WTC11 (cell line): ENCODE data around the gene CELSR1. TPM values are rescaled to one million over a fixed set of nuclear protein-coding genes. Genes with fewer than 3 reads are reported as not detected.

ENCODE experiments used
- ATAC-seq: fragments of 200-7000 bp; cut with Tn5 transposase; 2 replicates; pipeline ENCODE4 v1.10.0; 2021; ENCODE audit warnings: mild to moderate bottlenecking, moderate library complexity
- CTCF ChIA-PET: fragments of 300-600 bp; sonication (Branson Sonifier 250); formaldehyde crosslinking; loops from one replicate; lab custom pipeline; 2021; ENCODE audit warnings: antibody characterized with exemption; lab: Charles Lee
- POLR2A ChIA-PET: fragments of 350-600 bp; sonication (Branson Sonifier 250); formaldehyde crosslinking; loops from one replicate; lab custom pipeline; 2021; ENCODE audit warnings: antibody characterized with exemption; lab: Charles Lee
- DNase-seq: peaks from one replicate; pipeline ENCODE4 v3.0.0; 2021; ENCODE audit warnings: low spot score
- H3K27ac Mint-ChIP-seq: 2 replicates; pipeline ENCODE4 v1.8.0; 2021; ENCODE audit warnings: mixed read lengths
- H3K27me3 Mint-ChIP-seq: 2 replicates; pipeline ENCODE4 v1.8.0; 2021; ENCODE audit warnings: low read depth, mild to moderate bottlenecking, moderate library complexity, mixed read lengths
- H3K36me3 Mint-ChIP-seq: 2 replicates; pipeline ENCODE4 v1.8.0; 2021; ENCODE audit warnings: mixed read lengths
- H3K4me1 Mint-ChIP-seq: 2 replicates; pipeline ENCODE4 v1.8.0; 2022; ENCODE audit warnings: mixed read lengths
- H3K4me3 Mint-ChIP-seq: 2 replicates; pipeline ENCODE4 v1.8.0; 2021; ENCODE audit warnings: mild to moderate bottlenecking, moderate library complexity, mixed read lengths
- H3K9me3 Mint-ChIP-seq: 2 replicates; pipeline ENCODE4 v1.8.0; 2021; ENCODE audit warnings: mixed read lengths
- CBFB ChIP-seq: sonication (generic); formaldehyde crosslinking; IDR thresholded peaks from 2 replicates; pipeline ENCODE4 v1.8.1; 2022; ENCODE audit warnings: mild to moderate bottlenecking, low read depth, missing genetic modification reagents
- EMX1 ChIP-seq: fragments of 250-450 bp; sonication (Bioruptor Pico); IDR thresholded peaks from 2 replicates; pipeline ENCODE4 v1.8.0; 2021; ENCODE audit warnings: mild to moderate bottlenecking
- GABPB1 ChIP-seq: sonication (generic); formaldehyde crosslinking; IDR thresholded peaks from 2 replicates; pipeline ENCODE4 v1.8.1; 2023; ENCODE audit warnings: mild to moderate bottlenecking, missing genetic modification reagents
- GRHL2 ChIP-seq: fragments of 250-450 bp; sonication (Bioruptor Pico); IDR thresholded peaks from 2 replicates; pipeline ENCODE4 v1.8.0; 2022; ENCODE audit warnings: mild to moderate bottlenecking, moderate library complexity; ENCODE audit not compliant: insufficient replicate concordance, severe bottlenecking
- GTF2I ChIP-seq: fragments of 250-450 bp; sonication (Bioruptor Pico); conservative IDR thresholded peaks from 2 replicates; pipeline ENCODE4 v1.4.0; 2021; ENCODE audit warnings: mild to moderate bottlenecking
- IRF2 ChIP-seq: sonication (generic); formaldehyde crosslinking; IDR thresholded peaks from 2 replicates; pipeline ENCODE4 v1.8.0; 2022; ENCODE audit warnings: low read depth, missing genetic modification reagents, borderline replicate concordance
- NFATC4 ChIP-seq: fragments of 250-450 bp; sonication (Bioruptor Pico); IDR thresholded peaks from 2 replicates; pipeline ENCODE4 v1.9.0; 2021; ENCODE audit warnings: mild to moderate bottlenecking
- NFYB ChIP-seq: sonication (generic); formaldehyde crosslinking; conservative IDR thresholded peaks from 2 replicates; pipeline ENCODE4 v1.8.0; 2022; ENCODE audit warnings: low read depth, missing genetic modification reagents
- NR1H2 ChIP-seq: sonication (generic); formaldehyde crosslinking; IDR thresholded peaks from 2 replicates; pipeline ENCODE4 v1.9.0; 2021; ENCODE audit warnings: mild to moderate bottlenecking, moderate library complexity, missing genetic modification reagents
- ZNF232 ChIP-seq: sonication (generic); formaldehyde crosslinking; IDR thresholded peaks from 2 replicates; pipeline ENCODE4 v1.8.0; 2022; ENCODE audit warnings: mild to moderate bottlenecking, missing genetic modification reagents
- ZNF396 ChIP-seq: fragments of 250-450 bp; sonication (Bioruptor Pico); IDR thresholded peaks from 2 replicates; pipeline ENCODE4 v1.8.0; 2021; ENCODE audit warnings: mild to moderate bottlenecking, moderate library complexity, borderline replicate concordance
- ZNF416 ChIP-seq: fragments of 250-450 bp; sonication (Bioruptor Pico); IDR thresholded peaks from 2 replicates; pipeline ENCODE4 v1.9.0; 2021; ENCODE audit warnings: mild to moderate bottlenecking, inconsistent platforms
- total RNA-seq: library from RNA; stranded (reverse); gene quantifications from 3 replicates; pipeline ENCODE4 v1.2.3, GENCODE V29; 2021
- TF ChIP-seq, protein P1 (sequence below): sonication (generic); formaldehyde crosslinking; IDR thresholded peaks from 2 replicates; pipeline ENCODE4 v1.8.1; 2022; ENCODE audit warnings: mild to moderate bottlenecking, missing genetic modification reagents, moderate library complexity, borderline replicate concordance
- TF ChIP-seq, protein P2 (sequence below): sonication (generic); formaldehyde crosslinking; conservative IDR thresholded peaks from 2 replicates; pipeline ENCODE4 v1.8.1; 2022; ENCODE audit warnings: mild to moderate bottlenecking, missing genetic modification reagents
- TF ChIP-seq, protein P3 (sequence below): sonication (generic); formaldehyde crosslinking; IDR thresholded peaks from 2 replicates; pipeline ENCODE4 v1.8.0; 2023; ENCODE audit warnings: missing genetic modification reagents, mild to moderate bottlenecking, borderline replicate concordance
- TF ChIP-seq, protein P4 (sequence below): sonication (generic); formaldehyde crosslinking; IDR thresholded peaks from 2 replicates; pipeline ENCODE4 v1.8.0; 2022; ENCODE audit warnings: mild to moderate bottlenecking, missing genetic modification reagents
- TF ChIP-seq, protein P5 (sequence below): sonication (generic); formaldehyde crosslinking; IDR thresholded peaks from 2 replicates; pipeline ENCODE4 v1.8.0; 2022; ENCODE audit warnings: mild to moderate bottlenecking, missing genetic modification reagents
- TF ChIP-seq, protein P6 (sequence below): sonication (generic); formaldehyde crosslinking; IDR thresholded peaks from 2 replicates; pipeline ENCODE4 v1.8.0; 2022; ENCODE audit warnings: missing genetic modification reagents

The CELSR1 gene
- total RNA-seq, 1 experiment from 2014 or later, result 16.8 TPM

DNA sequence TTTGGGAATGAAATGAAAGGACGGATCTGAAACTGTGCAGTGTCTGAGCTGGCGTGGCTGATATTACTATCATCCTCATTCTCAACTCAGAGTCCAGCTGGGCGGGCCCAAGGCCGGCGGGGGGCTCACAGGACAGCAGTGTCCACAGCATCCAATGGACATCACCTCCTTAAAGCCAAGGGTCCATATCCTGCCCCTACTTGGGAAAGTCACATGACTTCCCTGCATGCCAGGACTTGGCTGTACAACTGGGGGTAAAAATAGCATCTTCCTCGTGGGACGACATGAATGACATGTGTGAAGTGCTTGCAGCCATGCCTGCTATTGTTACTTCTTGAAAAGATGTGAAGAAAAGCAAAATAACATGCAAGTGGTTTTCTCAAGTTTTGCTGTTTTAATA is 119.7 kb downstream of the CELSR1 start (continued):
- TF ChIP-seq, protein P1, sequence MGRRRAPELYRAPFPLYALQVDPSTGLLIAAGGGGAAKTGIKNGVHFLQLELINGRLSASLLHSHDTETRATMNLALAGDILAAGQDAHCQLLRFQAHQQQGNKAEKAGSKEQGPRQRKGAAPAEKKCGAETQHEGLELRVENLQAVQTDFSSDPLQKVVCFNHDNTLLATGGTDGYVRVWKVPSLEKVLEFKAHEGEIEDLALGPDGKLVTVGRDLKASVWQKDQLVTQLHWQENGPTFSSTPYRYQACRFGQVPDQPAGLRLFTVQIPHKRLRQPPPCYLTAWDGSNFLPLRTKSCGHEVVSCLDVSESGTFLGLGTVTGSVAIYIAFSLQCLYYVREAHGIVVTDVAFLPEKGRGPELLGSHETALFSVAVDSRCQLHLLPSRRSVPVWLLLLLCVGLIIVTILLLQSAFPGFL (CRISPR knock-in tag), result no peak
- TF ChIP-seq GTF2I (CRISPR knock-in tag) (no peak), ZNF396 (CRISPR knock-in tag) (no peak), ZNF232 (CRISPR knock-in tag) (no peak), ZNF416 (CRISPR knock-in tag) (no peak), IRF2 (CRISPR knock-in tag) (no peak)
- TF ChIP-seq, protein P2, sequence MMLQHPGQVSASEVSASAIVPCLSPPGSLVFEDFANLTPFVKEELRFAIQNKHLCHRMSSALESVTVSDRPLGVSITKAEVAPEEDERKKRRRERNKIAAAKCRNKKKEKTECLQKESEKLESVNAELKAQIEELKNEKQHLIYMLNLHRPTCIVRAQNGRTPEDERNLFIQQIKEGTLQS, result no peak
- TF ChIP-seq, all 79 proteins: peak for 0

DNA sequence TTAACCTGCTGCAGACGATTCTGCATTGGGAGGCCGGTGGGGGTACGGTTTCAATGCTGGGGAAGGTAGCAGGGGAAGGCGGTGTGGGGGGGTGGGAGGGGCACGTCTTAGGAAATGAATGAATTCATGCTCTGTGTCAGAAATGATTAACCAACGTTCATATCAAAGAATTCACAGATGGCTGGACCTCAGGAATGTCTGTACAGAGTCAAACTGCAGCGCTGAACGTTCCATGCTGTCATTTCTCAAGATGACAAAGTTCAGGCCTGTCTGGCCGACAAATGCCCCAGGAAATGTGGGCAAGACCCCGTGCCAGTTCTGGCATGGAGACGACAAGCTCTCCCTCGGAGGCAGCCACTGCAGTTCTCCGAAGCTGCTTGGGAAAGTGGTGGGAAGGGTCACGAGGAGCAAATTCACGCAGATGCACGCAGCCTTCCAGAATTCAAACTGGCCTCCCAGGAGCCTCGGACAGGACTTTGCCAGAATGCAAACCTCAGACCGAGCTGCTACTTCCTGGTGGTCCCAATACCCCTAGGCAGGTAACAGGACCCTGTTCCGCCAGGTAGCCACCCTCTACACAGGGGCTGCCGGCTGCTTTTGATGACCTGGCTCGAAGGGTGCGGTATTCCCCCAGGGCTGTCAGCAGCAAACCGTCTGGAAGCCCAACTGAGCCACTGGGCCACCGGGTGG is 120.4 kb downstream of the CELSR1 start:
- Mint-ChIP-seq H3K27me3 (no peaks in the 10 kb centered on the region), H3K4me3 (no peak overlapping the region), H3K36me3 (no peaks in the 10 kb centered on the region), H3K9me3 (no peaks in the 10 kb centered on the region), H3K4me1 (no peaks in the 10 kb centered on the region), H3K27ac (no peak overlapping the region)
- ChIA-PET POLR2A (no interaction called here), CTCF (interaction anchor here (0.8 kb wide), 1 partner anchor 49 kb away, joined by 5 read pairs; no protein-coding TSS in a partner anchor)
- ATAC-seq (no peak), DNase-seq (no peak)
- TF ChIP-seq EMX1 (CRISPR knock-in tag), result no peak
- no peak for TF ChIP-seq NFATC4 (CRISPR knock-in tag)
- TF ChIP-seq GRHL2 (CRISPR knock-in tag), result no peak
- TF ChIP-seq GABPB1, result no peak
- TF ChIP-seq, protein P3, sequence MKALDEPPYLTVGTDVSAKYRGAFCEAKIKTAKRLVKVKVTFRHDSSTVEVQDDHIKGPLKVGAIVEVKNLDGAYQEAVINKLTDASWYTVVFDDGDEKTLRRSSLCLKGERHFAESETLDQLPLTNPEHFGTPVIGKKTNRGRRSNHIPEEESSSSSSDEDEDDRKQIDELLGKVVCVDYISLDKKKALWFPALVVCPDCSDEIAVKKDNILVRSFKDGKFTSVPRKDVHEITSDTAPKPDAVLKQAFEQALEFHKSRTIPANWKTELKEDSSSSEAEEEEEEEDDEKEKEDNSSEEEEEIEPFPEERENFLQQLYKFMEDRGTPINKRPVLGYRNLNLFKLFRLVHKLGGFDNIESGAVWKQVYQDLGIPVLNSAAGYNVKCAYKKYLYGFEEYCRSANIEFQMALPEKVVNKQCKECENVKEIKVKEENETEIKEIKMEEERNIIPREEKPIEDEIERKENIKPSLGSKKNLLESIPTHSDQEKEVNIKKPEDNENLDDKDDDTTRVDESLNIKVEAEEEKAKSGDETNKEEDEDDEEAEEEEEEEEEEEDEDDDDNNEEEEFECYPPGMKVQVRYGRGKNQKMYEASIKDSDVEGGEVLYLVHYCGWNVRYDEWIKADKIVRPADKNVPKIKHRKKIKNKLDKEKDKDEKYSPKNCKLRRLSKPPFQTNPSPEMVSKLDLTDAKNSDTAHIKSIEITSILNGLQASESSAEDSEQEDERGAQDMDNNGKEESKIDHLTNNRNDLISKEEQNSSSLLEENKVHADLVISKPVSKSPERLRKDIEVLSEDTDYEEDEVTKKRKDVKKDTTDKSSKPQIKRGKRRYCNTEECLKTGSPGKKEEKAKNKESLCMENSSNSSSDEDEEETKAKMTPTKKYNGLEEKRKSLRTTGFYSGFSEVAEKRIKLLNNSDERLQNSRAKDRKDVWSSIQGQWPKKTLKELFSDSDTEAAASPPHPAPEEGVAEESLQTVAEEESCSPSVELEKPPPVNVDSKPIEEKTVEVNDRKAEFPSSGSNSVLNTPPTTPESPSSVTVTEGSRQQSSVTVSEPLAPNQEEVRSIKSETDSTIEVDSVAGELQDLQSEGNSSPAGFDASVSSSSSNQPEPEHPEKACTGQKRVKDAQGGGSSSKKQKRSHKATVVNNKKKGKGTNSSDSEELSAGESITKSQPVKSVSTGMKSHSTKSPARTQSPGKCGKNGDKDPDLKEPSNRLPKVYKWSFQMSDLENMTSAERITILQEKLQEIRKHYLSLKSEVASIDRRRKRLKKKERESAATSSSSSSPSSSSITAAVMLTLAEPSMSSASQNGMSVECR (CRISPR knock-in tag), result no peak
- TF ChIP-seq, protein P4, sequence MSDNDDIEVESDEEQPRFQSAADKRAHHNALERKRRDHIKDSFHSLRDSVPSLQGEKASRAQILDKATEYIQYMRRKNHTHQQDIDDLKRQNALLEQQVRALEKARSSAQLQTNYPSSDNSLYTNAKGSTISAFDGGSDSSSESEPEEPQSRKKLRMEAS (CRISPR knock-in tag), result no peak
- TF ChIP-seq, protein P5, sequence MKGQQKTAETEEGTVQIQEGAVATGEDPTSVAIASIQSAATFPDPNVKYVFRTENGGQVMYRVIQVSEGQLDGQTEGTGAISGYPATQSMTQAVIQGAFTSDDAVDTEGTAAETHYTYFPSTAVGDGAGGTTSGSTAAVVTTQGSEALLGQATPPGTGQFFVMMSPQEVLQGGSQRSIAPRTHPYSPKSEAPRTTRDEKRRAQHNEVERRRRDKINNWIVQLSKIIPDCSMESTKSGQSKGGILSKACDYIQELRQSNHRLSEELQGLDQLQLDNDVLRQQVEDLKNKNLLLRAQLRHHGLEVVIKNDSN (CRISPR knock-in tag), result no peak
- TF ChIP-seq, protein P6, sequence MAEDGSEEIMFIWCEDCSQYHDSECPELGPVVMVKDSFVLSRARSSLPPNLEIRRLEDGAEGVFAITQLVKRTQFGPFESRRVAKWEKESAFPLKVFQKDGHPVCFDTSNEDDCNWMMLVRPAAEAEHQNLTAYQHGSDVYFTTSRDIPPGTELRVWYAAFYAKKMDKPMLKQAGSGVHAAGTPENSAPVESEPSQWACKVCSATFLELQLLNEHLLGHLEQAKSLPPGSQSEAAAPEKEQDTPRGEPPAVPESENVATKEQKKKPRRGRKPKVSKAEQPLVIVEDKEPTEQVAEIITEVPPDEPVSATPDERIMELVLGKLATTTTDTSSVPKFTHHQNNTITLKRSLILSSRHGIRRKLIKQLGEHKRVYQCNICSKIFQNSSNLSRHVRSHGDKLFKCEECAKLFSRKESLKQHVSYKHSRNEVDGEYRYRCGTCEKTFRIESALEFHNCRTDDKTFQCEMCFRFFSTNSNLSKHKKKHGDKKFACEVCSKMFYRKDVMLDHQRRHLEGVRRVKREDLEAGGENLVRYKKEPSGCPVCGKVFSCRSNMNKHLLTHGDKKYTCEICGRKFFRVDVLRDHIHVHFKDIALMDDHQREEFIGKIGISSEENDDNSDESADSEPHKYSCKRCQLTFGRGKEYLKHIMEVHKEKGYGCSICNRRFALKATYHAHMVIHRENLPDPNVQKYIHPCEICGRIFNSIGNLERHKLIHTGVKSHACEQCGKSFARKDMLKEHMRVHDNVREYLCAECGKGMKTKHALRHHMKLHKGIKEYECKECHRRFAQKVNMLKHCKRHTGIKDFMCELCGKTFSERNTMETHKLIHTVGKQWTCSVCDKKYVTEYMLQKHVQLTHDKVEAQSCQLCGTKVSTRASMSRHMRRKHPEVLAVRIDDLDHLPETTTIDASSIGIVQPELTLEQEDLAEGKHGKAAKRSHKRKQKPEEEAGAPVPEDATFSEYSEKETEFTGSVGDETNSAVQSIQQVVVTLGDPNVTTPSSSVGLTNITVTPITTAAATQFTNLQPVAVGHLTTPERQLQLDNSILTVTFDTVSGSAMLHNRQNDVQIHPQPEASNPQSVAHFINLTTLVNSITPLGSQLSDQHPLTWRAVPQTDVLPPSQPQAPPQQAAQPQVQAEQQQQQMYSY (CRISPR knock-in tag), result no peak
- TF ChIP-seq NFYB, result no peak
- no peak for TF ChIP-seq CBFB (CRISPR knock-in tag)
- TF ChIP-seq, protein P1 (CRISPR knock-in tag), result no peak
- TF ChIP-seq NR1H2 (CRISPR knock-in tag), result no peak
